ENCODE data around the gene RALGAPA2.

DNA sequence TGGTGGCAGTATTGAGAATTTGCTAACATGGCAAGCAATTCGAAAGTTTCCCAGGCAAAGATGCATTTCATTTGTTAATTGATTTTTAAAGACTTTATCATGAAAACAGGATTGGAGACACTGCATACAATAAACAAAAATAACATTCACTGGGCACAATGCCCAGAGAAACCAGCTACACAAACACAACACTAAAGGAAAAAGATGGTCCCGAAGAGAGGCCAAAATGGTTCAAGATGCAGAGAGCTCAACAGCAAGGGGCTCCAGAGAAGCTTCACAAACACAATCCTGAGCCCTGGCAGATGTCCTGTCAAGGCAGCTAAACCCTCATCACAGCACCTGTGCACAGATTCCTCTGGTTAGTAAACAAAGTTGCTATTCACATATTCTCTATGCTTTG, 265.2 kb downstream of the RALGAPA2 start:
- TF ChIP-seq, protein P1, sequence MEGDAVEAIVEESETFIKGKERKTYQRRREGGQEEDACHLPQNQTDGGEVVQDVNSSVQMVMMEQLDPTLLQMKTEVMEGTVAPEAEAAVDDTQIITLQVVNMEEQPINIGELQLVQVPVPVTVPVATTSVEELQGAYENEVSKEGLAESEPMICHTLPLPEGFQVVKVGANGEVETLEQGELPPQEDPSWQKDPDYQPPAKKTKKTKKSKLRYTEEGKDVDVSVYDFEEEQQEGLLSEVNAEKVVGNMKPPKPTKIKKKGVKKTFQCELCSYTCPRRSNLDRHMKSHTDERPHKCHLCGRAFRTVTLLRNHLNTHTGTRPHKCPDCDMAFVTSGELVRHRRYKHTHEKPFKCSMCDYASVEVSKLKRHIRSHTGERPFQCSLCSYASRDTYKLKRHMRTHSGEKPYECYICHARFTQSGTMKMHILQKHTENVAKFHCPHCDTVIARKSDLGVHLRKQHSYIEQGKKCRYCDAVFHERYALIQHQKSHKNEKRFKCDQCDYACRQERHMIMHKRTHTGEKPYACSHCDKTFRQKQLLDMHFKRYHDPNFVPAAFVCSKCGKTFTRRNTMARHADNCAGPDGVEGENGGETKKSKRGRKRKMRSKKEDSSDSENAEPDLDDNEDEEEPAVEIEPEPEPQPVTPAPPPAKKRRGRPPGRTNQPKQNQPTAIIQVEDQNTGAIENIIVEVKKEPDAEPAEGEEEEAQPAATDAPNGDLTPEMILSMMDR (IDR thresholded peaks at IDR 0.05), result no peak
- no peak for TF ChIP-seq POLR2A (IDR thresholded peaks at IDR 0.05)

Data from breast epithelium (tissue), 3 donors.